Fibroblast of skin of right quadriceps (primary cell): ENCODE measurements around the gene EIF3K.

ENCODE experiments used
- DNase-seq: peaks from one replicate; pipeline ENCODE4 v3.0.0-alpha.2; 2013

The EIF3K gene

GRCh38 chr19:38650911-38651584 is 32.1 kb downstream of the EIF3K start:
- peak; percentile 63 for DNase-seq

GRCh38 chr19:38653028-38653571 is 34.1 kb downstream of the EIF3K start:
- DNase-seq: no peak

- DNase-seq: no peak
Measured at GRCh38 chr19:38654628-38655055, 35.7 kb downstream of the EIF3K start.

- peak; percentile 44 for DNase-seq
Measured at GRCh38 chr19:38655148-38655824, 36.3 kb downstream of the EIF3K start.

GRCh38 chr19:38656171-38656981 is 37.4 kb downstream of the EIF3K start:
- peak; percentile 66 for DNase-seq

- peak; percentile 92 for DNase-seq
Measured at GRCh38 chr19:38657633-38658222, 38.7 kb downstream of the EIF3K start.

- DNase-seq: peak; percentile 100
Measured at GRCh38 chr19:38658462-38659306, 39.7 kb downstream of the EIF3K start.

- DNase-seq: no peak
Measured at GRCh38 chr19:38660724-38661123, 41.7 kb downstream of the EIF3K start.

GRCh38 chr19:38661136-38661535 is 42.1 kb downstream of the EIF3K start:
- peak; percentile 69 for DNase-seq

- no peak for DNase-seq
Measured at GRCh38 chr19:38661996-38662395, 43.0 kb downstream of the EIF3K start.

- no peak for DNase-seq
Measured at GRCh38 chr19:38662537-38663155, 43.7 kb downstream of the EIF3K start.

- DNase-seq: no peak
Measured at GRCh38 chr19:38663156-38663651, 44.2 kb downstream of the EIF3K start.

GRCh38 chr19:38663957-38664502 is 45.0 kb downstream of the EIF3K start:
- DNase-seq: no peak

- no peak for DNase-seq
Measured at GRCh38 chr19:38664503-38665211, 45.7 kb downstream of the EIF3K start.

GRCh38 chr19:38665219-38665931 is 46.4 kb downstream of the EIF3K start:
- DNase-seq: no peak

GRCh38 chr19:38665950-38666662 is 47.1 kb downstream of the EIF3K start:
- peak; percentile 96 for DNase-seq

- DNase-seq: peak; percentile 91
Measured at GRCh38 chr19:38666663-38667511, 47.9 kb downstream of the EIF3K start.

GRCh38 chr19:38667661-38668171 is 48.7 kb downstream of the EIF3K start:
- peak; percentile 83 for DNase-seq
